ENCODE results near the gene MPST.

The MPST gene

GRCh38 chr22:37000676-37001534 is 18.6 kb upstream of the MPST start:
- DNase-seq (ENCODE audit: low read depth in 2 of 2), result no peak

- no peak for DNase-seq (ENCODE audit: low read depth in 2 of 2)
These were observed 17.7 kb upstream of the MPST start for GRCh38 chr22:37001826-37002225.

GRCh38 chr22:37002633-37003032 is 16.9 kb upstream of the MPST start:
- DNase-seq (ENCODE audit: low read depth in 2 of 2), result no peak

- DNase-seq (ENCODE audit: low read depth in 2 of 2), result no peak
These were observed 11.9 kb upstream of the MPST start for GRCh38 chr22:37007651-37008050.

- no peak for DNase-seq (ENCODE audit: low read depth in 2 of 2)
These were observed 11.2 kb upstream of the MPST start for GRCh38 chr22:37008365-37008764.

GRCh38 chr22:37009490-37009889 is 10.1 kb upstream of the MPST start:
- no peak for DNase-seq (ENCODE audit: low read depth in 2 of 2)

- DNase-seq (ENCODE audit: low read depth in 2 of 2), result no peak
These were observed 9.4 kb upstream of the MPST start for GRCh38 chr22:37010174-37010573.

- DNase-seq (ENCODE audit: low read depth in 2 of 2), result no peak
These were observed 8.6 kb upstream of the MPST start for GRCh38 chr22:37010976-37011375.

GRCh38 chr22:37011472-37011871 is 8.1 kb upstream of the MPST start:
- no peak for DNase-seq (ENCODE audit: low read depth in 2 of 2)

GRCh38 chr22:37012262-37012904 is 7.2 kb upstream of the MPST start:
- DNase-seq (ENCODE audit: low read depth in 2 of 2), result no peak

- DNase-seq (ENCODE audit: low read depth in 2 of 2), result no peak
These were observed 6.6 kb upstream of the MPST start for GRCh38 chr22:37012956-37013355.

GRCh38 chr22:37014415-37014806 is 5.1 kb upstream of the MPST start:
- no peak for DNase-seq (ENCODE audit: low read depth in 2 of 2)

GRCh38 chr22:37014835-37015586 is 4.5 kb upstream of the MPST start:
- no peak for DNase-seq (ENCODE audit: low read depth in 2 of 2)

GRCh38 chr22:37015587-37015878 is 4.0 kb upstream of the MPST start:
- DNase-seq (ENCODE audit: low read depth in 2 of 2), result no peak

GRCh38 chr22:37016134-37016910 is 3.2 kb upstream of the MPST start:
- DNase-seq (ENCODE audit: low read depth in 2 of 2), result no peak

GRCh38 chr22:37017356-37017755 is 2.2 kb upstream of the MPST start:
- DNase-seq (ENCODE audit: low read depth in 2 of 2), result no peak

- DNase-seq (ENCODE audit: low read depth in 2 of 2), result no peak
These were observed 1.3 kb upstream of the MPST start for GRCh38 chr22:37018086-37018814.

- DNase-seq (ENCODE audit: low read depth in 2 of 2), result no peak
These were observed 680 bp upstream of the MPST start for GRCh38 chr22:37018815-37019308.

GRCh38 chr22:37020192-37020479 is 594 bp downstream of the MPST start:
- DNase-seq (ENCODE audit: low read depth in 2 of 2), result no peak

GRCh38 chr22:37021041-37021440 is 1.5 kb downstream of the MPST start:
- no peak for DNase-seq (ENCODE audit: low read depth in 2 of 2)

- DNase-seq (ENCODE audit: low read depth in 2 of 2), result no peak
These were observed 2.4 kb downstream of the MPST start for GRCh38 chr22:37021710-37022482.
